Activated T-cell treated with anti-CD3 and anti-CD28 coated beads for 4 hours (primary cell): ENCODE results near the gene EVI5L.
"Not testable (repeated sequence)": the region's sequence is repeated elsewhere in the genome, so short reads cannot be mapped to it uniquely, and the experiment has no call there.

Experiments
- DNase-seq: peaks from one replicate; pipeline ENCODE4 v3.0.0-alpha.2; 2020

Gene EVI5L

GRCh38 chr19:7829561-7830271 is at the start of gene EVI5L:
TSS of gene EVI5L (plus strand) at chr19:7830218. CDS start at chr19:7846543, 16,325 bp downstream.
- peak; percentile 100 for DNase-seq

- DNase-seq = no peak
Measured at GRCh38 chr19:7781157-7781556, 48.9 kb upstream of the EVI5L start.

- DNase-seq = no peak
Measured at GRCh38 chr19:7783991-7784423, 46.0 kb upstream of the EVI5L start.

- DNase-seq = no peak
Measured at GRCh38 chr19:7784856-7785255, 45.2 kb upstream of the EVI5L start.

- DNase-seq = no peak
Measured at GRCh38 chr19:7787141-7787540, 42.9 kb upstream of the EVI5L start.

- DNase-seq = no peak
Measured at GRCh38 chr19:7787602-7788177, 42.3 kb upstream of the EVI5L start.

GRCh38 chr19:7788178-7788932 is 41.7 kb upstream of the EVI5L start:
- no peak for DNase-seq

- no peak for DNase-seq
Measured at GRCh38 chr19:7788933-7789323, 41.1 kb upstream of the EVI5L start.

- peak; percentile 36 for DNase-seq
Measured at GRCh38 chr19:7789447-7789846, 40.6 kb upstream of the EVI5L start.

- DNase-seq = no peak
Measured at GRCh38 chr19:7790416-7790815, 39.6 kb upstream of the EVI5L start.

- DNase-seq = no peak
Measured at GRCh38 chr19:7792281-7792680, 37.7 kb upstream of the EVI5L start.

GRCh38 chr19:7792701-7793100 is 37.3 kb upstream of the EVI5L start:
- not testable (repeated sequence) for DNase-seq

GRCh38 chr19:7793493-7793892 is 36.5 kb upstream of the EVI5L start:
- DNase-seq = no peak

GRCh38 chr19:7795555-7796161 is 34.4 kb upstream of the EVI5L start:
- no peak for DNase-seq

- peak; percentile 66 for DNase-seq
Measured at GRCh38 chr19:7799640-7800355, 30.2 kb upstream of the EVI5L start.

- DNase-seq = no peak
Measured at GRCh38 chr19:7801020-7801570, 28.9 kb upstream of the EVI5L start.

GRCh38 chr19:7806234-7806633 is 23.8 kb upstream of the EVI5L start:
- no peak for DNase-seq

- no peak for DNase-seq
Measured at GRCh38 chr19:7806876-7807275, 23.1 kb upstream of the EVI5L start.

GRCh38 chr19:7808108-7808507 is 21.9 kb upstream of the EVI5L start:
- DNase-seq = no peak

- no peak for DNase-seq
Measured at GRCh38 chr19:7811989-7812388, 18.0 kb upstream of the EVI5L start.

- no peak for DNase-seq
Measured at GRCh38 chr19:7815325-7815724, 14.7 kb upstream of the EVI5L start.

GRCh38 chr19:7816040-7816439 is 14.0 kb upstream of the EVI5L start:
- DNase-seq = not testable (repeated sequence)

GRCh38 chr19:7817801-7818200 is 12.2 kb upstream of the EVI5L start:
- no peak for DNase-seq
